ENCODE measurements around the gene FKRP. TPM values are rescaled to one million over a fixed set of nuclear protein-coding genes. Genes with fewer than 3 reads are reported as not detected.

Gene FKRP
- total and polyA plus RNA-seq, 2 of the 13 experiments (the other 11 are each of a cell fraction or from before 2014, with no cell fraction given), result 7.3 to 9.8 TPM

DNA sequence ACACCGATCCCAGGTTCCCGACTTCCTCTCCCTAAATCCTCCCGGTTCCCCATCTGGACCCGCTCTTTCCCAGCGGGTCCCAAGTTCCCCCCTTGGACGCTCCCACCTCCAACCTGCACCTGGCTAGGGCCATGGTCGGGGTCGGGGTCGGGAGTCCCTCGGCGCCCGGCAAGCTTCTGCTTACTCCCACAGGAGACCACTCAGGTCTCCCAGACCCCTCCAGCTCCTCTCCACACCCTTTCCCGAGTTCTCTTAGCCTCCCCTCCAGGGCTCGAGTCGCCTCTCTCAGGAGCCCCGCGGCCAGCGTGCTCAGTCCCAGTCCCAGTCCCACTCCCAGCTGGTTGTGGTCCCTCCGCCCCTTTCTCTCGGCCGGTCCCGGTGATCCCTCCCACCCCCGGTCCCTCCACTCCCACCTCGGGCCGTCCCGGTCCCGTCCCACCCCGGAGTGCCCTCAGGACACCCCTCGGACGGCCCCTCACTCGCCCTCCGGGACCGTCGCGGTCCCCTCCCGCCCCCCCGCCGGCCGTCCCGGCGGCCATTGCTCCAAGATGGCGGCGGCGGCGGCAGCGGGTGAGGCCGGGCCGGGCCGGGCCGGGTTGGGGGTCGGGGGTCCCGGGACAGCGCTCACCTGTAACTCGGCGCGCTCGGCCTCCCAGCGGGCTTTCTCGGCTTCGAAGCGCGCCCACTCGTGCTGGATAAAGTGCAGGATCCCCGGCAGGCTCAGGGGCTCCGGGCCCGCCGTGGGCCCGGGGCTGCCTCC is at the start of gene FKRP (continued):
- TF ChIP-seq ZNF605 (CRISPR knock-in tag; IDR thresholded peaks at IDR 0.05), result peak; percentile 70; the same call in 1 of the 2 replicates
- no peak for TF ChIP-seq GZF1 (CRISPR knock-in tag; IDR thresholded peaks at IDR 0.05)
- TF ChIP-seq SP140L (CRISPR knock-in tag; IDR thresholded peaks at IDR 0.05; ENCODE audit: borderline replicate concordance), result no peak
- TF ChIP-seq, protein P1, sequence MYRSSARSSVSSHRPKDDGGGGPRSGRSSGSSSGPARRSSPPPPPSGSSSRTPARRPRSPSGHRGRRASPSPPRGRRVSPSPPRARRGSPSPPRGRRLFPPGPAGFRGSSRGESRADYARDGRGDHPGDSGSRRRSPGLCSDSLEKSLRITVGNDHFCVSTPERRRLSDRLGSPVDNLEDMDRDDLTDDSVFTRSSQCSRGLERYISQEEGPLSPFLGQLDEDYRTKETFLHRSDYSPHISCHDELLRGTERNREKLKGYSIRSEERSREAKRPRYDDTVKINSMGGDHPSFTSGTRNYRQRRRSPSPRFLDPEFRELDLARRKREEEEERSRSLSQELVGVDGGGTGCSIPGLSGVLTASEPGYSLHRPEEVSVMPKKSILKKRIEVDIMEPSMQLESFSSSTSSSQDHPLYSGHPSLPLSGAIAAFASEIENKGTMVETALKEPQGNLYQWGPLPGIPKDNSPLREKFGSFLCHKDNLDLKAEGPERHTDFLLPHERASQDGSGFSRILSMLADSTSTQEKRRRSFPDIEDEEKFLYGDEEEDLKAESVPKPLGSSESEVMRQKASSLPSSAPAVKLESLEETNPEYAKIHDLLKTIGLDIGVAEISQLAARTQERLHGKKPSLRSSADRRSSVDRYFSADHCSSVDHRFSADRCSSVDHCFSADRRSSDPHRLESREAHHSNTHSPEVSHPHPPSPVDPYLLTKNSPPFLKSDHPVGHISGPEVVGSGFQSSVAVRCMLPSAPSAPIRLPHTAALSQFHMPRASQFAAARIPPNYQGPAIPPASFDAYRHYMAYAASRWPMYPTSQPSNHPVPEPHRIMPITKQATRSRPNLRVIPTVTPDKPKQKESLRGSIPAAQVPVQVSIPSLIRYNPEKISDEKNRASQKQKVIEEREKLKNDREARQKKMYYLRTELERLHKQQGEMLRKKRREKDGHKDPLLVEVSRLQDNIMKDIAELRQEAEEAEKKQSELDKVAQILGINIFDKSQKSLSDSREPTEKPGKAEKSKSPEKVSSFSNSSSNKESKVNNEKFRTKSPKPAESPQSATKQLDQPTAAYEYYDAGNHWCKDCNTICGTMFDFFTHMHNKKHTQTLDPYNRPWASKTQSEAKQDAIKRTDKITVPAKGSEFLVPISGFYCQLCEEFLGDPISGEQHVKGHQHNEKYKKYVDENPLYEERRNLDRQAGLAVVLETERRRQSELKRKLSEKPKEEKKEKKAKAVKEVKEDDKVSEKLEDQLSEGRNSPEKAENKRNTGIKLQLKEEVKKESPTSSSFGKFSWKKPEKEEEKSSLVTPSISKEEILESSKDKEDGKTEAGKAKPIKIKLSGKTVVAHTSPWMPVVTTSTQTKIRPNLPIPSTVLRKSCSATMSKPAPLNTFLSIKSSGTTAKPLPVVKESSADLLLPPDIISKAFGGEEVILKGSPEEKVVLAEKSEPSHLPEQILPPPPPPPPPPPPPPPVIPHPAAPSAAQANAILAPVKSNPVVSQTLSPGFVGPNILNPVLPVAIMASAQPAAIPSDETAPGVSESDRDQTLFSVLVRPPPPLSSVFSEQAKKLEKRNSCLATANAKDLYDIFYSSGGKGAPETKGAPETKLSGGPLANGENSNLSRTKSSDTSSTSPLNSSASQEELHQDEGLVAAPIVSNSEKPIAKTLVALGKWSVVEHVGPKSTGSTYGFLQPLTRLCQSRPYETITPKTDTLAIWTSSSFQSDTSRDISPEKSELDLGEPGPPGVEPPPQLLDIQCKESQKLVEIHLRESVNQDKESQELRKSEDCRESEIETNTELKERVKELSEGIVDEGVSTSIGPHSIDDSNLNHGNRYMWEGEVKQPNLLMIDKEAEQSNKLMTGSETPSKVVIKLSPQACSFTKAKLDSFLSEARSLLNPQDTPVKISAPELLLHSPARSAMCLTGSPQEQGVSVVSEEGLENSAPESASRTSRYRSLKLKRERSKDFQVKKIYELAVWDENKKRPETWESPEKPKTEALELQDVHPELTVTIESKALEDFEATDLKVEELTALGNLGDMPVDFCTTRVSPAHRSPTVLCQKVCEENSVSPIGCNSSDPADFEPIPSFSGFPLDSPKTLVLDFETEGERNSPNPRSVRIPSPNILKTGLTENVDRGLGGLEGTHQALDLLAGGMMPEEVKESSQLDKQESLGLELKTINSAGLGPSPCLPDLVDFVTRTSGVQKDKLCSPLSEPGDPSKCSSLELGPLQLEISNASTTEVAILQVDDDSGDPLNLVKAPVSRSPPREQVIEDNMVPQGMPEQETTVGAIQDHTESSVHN (CRISPR knock-in tag; IDR thresholded peaks at IDR 0.05), result no peak
- no peak for TF ChIP-seq ETV5 (CRISPR knock-in tag; IDR thresholded peaks at IDR 0.05; ENCODE audit: borderline replicate concordance)
- TF ChIP-seq, protein P2, sequence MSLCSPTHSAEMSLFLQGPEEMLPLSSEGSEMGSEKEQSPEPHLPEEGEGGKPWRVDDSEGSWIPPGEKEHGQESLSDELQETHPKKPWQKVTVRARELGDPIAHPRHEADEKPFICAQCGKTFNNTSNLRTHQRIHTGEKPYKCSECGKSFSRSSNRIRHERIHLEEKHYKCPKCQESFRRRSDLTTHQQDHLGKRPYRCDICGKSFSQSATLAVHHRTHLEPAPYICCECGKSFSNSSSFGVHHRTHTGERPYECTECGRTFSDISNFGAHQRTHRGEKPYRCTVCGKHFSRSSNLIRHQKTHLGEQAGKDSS (CRISPR knock-in tag; IDR thresholded peaks at IDR 0.05; ENCODE audit: borderline replicate concordance, low read depth), result peak; percentile 52; the same call in 1 of the 2 replicates
- TF ChIP-seq, protein P3, sequence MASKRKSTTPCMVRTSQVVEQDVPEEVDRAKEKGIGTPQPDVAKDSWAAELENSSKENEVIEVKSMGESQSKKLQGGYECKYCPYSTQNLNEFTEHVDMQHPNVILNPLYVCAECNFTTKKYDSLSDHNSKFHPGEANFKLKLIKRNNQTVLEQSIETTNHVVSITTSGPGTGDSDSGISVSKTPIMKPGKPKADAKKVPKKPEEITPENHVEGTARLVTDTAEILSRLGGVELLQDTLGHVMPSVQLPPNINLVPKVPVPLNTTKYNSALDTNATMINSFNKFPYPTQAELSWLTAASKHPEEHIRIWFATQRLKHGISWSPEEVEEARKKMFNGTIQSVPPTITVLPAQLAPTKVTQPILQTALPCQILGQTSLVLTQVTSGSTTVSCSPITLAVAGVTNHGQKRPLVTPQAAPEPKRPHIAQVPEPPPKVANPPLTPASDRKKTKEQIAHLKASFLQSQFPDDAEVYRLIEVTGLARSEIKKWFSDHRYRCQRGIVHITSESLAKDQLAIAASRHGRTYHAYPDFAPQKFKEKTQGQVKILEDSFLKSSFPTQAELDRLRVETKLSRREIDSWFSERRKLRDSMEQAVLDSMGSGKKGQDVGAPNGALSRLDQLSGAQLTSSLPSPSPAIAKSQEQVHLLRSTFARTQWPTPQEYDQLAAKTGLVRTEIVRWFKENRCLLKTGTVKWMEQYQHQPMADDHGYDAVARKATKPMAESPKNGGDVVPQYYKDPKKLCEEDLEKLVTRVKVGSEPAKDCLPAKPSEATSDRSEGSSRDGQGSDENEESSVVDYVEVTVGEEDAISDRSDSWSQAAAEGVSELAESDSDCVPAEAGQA (IDR thresholded peaks at IDR 0.05; ENCODE audit: low read depth), result peak; percentile 52; the same call in 1 of the 2 replicates
- TF ChIP-seq, protein P3 (CRISPR knock-in tag; IDR thresholded peaks at IDR 0.05; ENCODE audit: borderline replicate concordance), result no peak
- no peak for TF ChIP-seq ZNF703 (CRISPR knock-in tag; IDR thresholded peaks at IDR 0.05; ENCODE audit: borderline replicate concordance)
- 0 out of 2 replicates have a peak, but pooled peaks have one; percentile 27 for TF ChIP-seq ZFP82 (CRISPR knock-in tag; IDR thresholded peaks at IDR 0.05; ENCODE audit: borderline replicate concordance)
